Mucosa of stomach (tissue), 1 donor: ENCODE data around the gene DDX31.

Experiments used
- H3K27me3 ChIP-seq: one replicate; pipeline ENCODE4 v1.7.0; 2013; ENCODE audit warnings: mild to moderate bottlenecking, low read length; ENCODE audit not compliant: control insufficient read depth, insufficient read depth
- H3K36me3 ChIP-seq: one replicate; pipeline ENCODE4 v1.7.0; 2013; ENCODE audit warnings: low read length; ENCODE audit not compliant: control insufficient read depth, insufficient read depth
- H3K4me1 ChIP-seq: one replicate; pipeline ENCODE4 v1.7.0; 2013; ENCODE audit warnings: mild to moderate bottlenecking, low read length; ENCODE audit not compliant: control insufficient read depth, insufficient read depth
- H3K4me3 ChIP-seq: one replicate; pipeline ENCODE4 v1.7.0; 2013; ENCODE audit warnings: low read length
- H3K9ac ChIP-seq: one replicate; pipeline ENCODE4 v1.7.0; 2013; ENCODE audit warnings: mild to moderate bottlenecking, low read length, moderate library complexity
- H3K9me3 ChIP-seq: one replicate; pipeline ENCODE4 v1.7.0; 2013; ENCODE audit warnings: mild to moderate bottlenecking, low read length, moderate library complexity; ENCODE audit not compliant: control insufficient read depth
- donor health status: Pancreatic carcinoma.

The DDX31 gene

GRCh38 chr9:132699956-132700355, 30.2 kb upstream of the DDX31 start:
- H3K9ac ChIP-seq = no peak overlapping the region
- H3K4me1 ChIP-seq = peaks cover 9% of the 10 kb centered on the region
- no peak overlapping the region for H3K4me3 ChIP-seq
- no peaks in the 10 kb centered on the region for H3K36me3 ChIP-seq
- no peaks in the 10 kb centered on the region for H3K27me3 ChIP-seq
- H3K9me3 ChIP-seq = no peaks in the 10 kb centered on the region

DNA sequence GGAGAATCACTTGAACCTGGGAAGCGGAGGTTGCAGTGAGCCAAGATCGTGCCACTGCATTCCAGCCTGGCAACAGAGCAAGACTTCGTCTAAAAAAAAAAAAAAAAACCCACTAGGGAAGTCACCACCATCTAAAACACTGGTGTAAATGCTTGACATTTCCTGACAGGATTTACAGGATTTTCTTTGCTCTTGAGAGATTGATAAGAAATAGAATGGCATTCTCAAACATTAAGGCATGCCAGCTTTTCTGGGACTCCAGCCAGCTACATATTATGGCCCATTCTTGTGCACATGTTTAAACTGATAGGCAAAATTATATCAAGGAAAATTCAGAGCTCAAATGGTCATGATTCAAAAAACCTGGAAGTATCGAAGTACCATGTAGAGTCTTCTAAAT, 29.2 kb upstream of the DDX31 start:
- no peak overlapping the region for H3K4me3 ChIP-seq
- H3K9me3 ChIP-seq = no peaks in the 10 kb centered on the region
- no peaks in the 10 kb centered on the region for H3K27me3 ChIP-seq
- no peak overlapping the region for H3K9ac ChIP-seq
- H3K4me1 ChIP-seq = peaks cover 9% of the 10 kb centered on the region
- H3K36me3 ChIP-seq = no peaks in the 10 kb centered on the region

DNA sequence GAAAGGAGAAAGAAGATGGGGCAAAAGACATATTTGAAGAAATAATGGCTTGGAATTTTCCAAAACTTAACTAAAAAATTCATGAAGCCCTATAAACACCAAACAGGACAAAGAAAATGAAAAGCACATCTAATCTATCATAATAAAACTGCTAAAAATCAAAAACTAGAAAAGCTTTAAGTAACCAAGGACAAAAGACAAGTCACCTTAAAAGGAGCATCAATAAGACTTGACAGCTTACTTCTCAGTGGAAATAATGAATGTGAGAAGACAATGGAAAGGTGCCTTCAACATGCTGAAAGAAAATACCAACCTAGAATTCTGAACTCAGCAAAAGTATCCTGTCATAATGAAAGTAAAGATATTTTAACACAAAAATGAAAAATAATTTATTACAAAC, 27.4 kb upstream of the DDX31 start:
- Histone ChIP-seq H3K36me3 (no peaks in the 10 kb centered on the region), H3K4me1 (no peaks in the 10 kb centered on the region), H3K9me3 (no peaks in the 10 kb centered on the region), H3K9ac (no peak overlapping the region), H3K4me3 (no peak overlapping the region), H3K27me3 (no peaks in the 10 kb centered on the region)

DNA sequence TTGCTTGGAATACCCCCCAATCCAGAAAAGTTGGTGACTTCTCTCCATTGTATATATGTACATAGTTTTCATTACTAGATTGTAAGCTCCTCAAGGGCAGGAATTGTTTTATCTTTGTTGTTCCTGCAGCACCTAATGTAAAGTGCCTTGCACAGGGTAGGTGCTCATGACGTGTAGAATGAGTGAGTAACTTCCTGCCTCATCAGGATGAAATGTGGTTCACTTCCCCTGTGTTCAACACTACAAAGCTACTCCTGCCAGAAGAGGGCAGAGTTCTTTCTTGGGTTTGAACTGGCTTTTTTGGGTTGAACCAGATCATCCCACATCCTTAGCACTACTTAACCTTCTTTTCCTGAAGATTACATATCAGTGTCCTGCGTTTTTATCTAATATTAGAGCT, 24.4 kb upstream of the DDX31 start:
- no peak overlapping the region for H3K9ac ChIP-seq
- no peaks in the 10 kb centered on the region for H3K9me3 ChIP-seq
- no peaks in the 10 kb centered on the region for H3K27me3 ChIP-seq
- H3K36me3 ChIP-seq = no peaks in the 10 kb centered on the region
- no peaks in the 10 kb centered on the region for H3K4me1 ChIP-seq
- H3K4me3 ChIP-seq = no peak overlapping the region

DNA sequence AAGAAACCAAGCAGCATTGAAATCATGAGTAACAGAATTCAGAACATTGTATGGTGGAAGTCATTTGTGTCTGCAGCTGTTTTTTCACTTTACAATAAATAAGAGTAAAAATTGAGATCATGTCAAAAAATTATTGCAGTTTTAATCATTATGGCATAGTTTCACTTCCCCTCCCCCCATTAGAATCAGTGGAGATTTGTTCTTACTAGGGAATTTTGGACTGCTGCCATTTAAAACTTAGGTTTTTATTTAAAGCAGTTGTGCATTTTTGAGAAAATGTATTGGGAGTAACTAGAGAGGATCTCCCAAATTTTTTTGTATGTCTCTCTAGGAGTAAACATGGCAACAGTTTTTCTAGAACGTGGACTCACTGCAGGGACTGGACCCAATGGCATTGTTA, 20.9 kb upstream of the DDX31 start:
- H3K36me3 ChIP-seq = no peaks in the 10 kb centered on the region
- H3K4me3 ChIP-seq = no peak overlapping the region
- no peak overlapping the region for H3K9ac ChIP-seq
- no peaks in the 10 kb centered on the region for H3K9me3 ChIP-seq
- no peaks in the 10 kb centered on the region for H3K27me3 ChIP-seq
- no peaks in the 10 kb centered on the region for H3K4me1 ChIP-seq

- Histone ChIP-seq H3K27me3 (no peaks in the 10 kb centered on the region), H3K9me3 (no peaks in the 10 kb centered on the region), H3K9ac (no peak overlapping the region), H3K4me1 (no peaks in the 10 kb centered on the region), H3K36me3 (peaks cover 13% of the 10 kb centered on the region), H3K4me3 (no peak overlapping the region)
Observed at GRCh38 chr9:132683873-132684272, 14.1 kb upstream of the DDX31 start.

DNA sequence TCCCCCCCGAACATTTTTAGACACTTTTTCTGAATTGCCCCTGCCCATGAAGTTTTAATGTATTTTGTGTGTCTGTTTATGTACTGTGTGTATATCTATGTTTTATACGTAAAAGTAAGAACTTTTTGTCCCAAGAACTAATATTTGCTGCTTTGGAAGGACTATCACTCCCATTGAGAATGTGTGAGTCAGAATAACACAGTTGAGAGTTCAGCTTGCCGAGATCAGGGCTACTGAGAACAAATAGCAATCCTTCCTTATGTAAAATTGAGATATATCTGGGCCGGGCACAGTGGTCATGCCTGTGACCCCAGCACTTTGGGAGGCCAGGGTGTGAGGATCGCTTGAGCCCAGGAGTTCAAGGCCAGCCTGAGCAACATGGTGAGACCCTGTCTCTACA, 11.8 kb upstream of the DDX31 start:
- H3K9ac ChIP-seq = no peak overlapping the region
- no peaks in the 10 kb centered on the region for H3K4me1 ChIP-seq
- no peaks in the 10 kb centered on the region for H3K9me3 ChIP-seq
- H3K27me3 ChIP-seq = no peaks in the 10 kb centered on the region
- H3K36me3 ChIP-seq = peaks cover 17% of the 10 kb centered on the region
- no peak overlapping the region for H3K4me3 ChIP-seq

- Histone ChIP-seq H3K27me3 (no peaks in the 10 kb centered on the region), H3K4me1 (no peaks in the 10 kb centered on the region), H3K4me3 (no peak overlapping the region), H3K9ac (no peak overlapping the region), H3K36me3 (peaks cover 17% of the 10 kb centered on the region), H3K9me3 (no peaks in the 10 kb centered on the region)
Observed at GRCh38 chr9:132679946-132680625, 10.3 kb upstream of the DDX31 start.

DNA sequence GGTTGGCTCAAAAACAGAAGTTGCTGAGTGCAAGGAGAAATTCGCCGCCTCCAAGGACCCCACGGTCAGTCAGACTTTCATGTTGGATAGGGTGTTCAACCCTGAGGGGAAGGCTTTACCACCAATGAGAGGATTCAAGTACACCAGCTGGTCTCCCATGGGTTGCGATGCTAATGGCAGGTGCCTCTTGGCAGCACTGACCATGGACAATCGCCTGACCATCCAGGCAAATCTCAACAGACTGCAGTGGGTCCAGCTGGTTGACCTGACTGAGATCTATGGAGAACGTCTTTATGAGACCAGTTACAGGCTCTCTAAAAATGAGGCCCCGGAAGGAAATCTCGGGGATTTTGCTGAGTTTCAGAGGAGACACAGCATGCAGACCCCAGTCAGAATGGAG, 8.2 kb upstream of the DDX31 start:
- Histone ChIP-seq H3K9ac (no peak overlapping the region), H3K4me1 (peaks cover 7% of the 10 kb centered on the region), H3K36me3 (peaks cover 12% of the 10 kb centered on the region), H3K4me3 (no peak overlapping the region), H3K27me3 (no peaks in the 10 kb centered on the region), H3K9me3 (no peaks in the 10 kb centered on the region)

DNA sequence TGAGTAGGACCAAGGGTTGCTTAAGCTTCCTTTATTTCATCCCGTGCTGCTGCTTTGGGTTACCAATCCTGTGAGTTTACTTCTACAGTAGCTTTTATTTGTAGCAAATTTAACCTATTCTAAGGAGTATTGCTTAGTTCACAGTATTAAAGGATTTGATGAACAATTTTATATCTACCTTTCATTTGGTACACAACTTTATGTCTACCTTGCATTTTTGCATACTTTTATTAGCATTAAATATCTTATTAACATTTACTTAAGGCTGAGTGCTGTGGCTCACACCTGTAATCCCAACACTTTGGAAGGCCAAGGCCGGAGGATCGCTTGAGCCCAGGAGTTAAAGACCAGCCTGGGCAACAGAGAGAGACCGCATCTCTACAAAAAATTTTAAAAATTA, 4.7 kb upstream of the DDX31 start:
- Histone ChIP-seq H3K9ac (no peak overlapping the region), H3K9me3 (no peaks in the 10 kb centered on the region), H3K27me3 (no peaks in the 10 kb centered on the region), H3K4me1 (peaks cover 27% of the 10 kb centered on the region), H3K36me3 (peaks cover 9% of the 10 kb centered on the region), H3K4me3 (no peak overlapping the region)

DNA sequence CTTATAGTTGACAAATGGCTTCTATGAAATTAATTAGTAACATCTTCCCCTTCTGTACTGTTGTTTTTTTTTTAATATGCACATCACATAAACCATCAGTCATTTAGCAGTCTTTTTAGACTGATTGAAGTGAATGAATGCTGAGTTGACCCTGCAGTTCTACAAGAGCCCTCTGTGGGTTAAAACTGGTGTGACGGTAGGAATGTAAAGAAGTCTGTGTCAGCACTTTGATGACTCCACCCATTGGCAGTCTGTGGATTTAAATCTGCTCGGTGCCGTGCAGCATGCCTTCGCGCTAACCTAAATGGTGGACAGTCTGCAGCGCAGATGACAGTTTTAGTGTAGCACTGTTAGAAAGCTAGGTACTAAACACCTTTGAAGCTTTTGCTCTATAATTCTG, 3.6 kb upstream of the DDX31 start:
- H3K4me1 ChIP-seq = peaks cover 27% of the 10 kb centered on the region

DNA sequence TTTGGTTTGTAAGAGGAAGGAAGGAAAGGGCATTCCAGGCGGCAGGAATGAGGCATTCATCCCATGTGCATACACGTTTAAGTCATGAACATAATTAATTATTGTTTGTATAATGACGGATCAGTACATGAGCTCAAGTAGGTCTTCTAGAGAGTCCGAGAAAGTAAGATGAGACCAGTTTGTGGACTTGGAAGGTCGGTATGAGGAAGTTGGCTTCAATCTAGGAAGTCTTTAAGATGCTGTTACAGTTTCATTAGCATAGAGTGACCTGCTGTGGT, 2.6 kb upstream of the DDX31 start:
- Histone ChIP-seq H3K27me3 (no peaks in the 10 kb centered on the region), H3K4me1 (peaks cover 27% of the 10 kb centered on the region), H3K4me3 (no peak overlapping the region)

More for the DNA sequence above, 3.6 kb upstream of the DDX31 start:
- Histone ChIP-seq H3K27me3 (no peaks in the 10 kb centered on the region), H3K9ac (no peak overlapping the region), H3K36me3 (no peaks in the 10 kb centered on the region), H3K4me3 (no peak overlapping the region), H3K9me3 (no peaks in the 10 kb centered on the region)

More for the DNA sequence above, 2.6 kb upstream of the DDX31 start:
- H3K9me3 ChIP-seq = no peaks in the 10 kb centered on the region
- no peaks in the 10 kb centered on the region for H3K36me3 ChIP-seq
- no peak overlapping the region for H3K9ac ChIP-seq
